Measurements from ENCODE around the gene FAM83G. TPM values are rescaled to one million over a fixed set of nuclear protein-coding genes. Genes with fewer than 3 reads are reported as not detected.
"Not testable (repeated sequence)": the region's sequence is repeated elsewhere in the genome, so short reads cannot be mapped to it uniquely, and the experiment has no call there.

FAM83G gene
- polyA plus RNA-seq, 1 of the 3 experiments (the other 2 are of a cell fraction): 6.5 TPM

DNA sequence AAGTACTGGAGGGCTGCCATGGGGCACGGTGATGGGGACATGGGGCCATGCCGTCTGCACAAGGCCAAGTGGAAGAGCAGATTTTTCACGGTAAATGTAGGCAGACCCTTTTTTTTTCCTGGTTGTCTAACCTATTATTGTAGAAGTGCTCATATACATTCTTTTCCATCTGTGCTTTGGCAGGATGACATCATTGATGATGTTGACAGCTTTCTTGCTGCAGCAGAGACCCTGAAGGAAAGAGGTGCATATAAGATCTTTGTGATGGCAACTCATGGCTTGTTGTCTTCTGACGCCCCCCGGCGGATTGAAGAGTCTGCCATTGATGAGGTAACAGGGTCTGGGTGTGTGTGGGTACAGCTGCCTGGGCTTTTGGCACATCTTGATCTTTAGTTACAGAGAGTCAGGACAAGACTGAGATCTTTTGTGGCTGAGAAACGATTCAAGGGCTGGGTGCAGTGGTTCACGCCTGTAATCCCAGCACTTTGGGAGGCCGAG is 75.9 kb downstream of the FAM83G start:
- CTCF ChIA-PET: no interaction called here
- no peaks in the 10 kb centered on the region for H3K27me3 ChIP-seq (ENCODE audit: insufficient read depth)
- TF ChIP-seq GATA2 (CRISPR knock-in tag; IDR thresholded peaks at IDR 0.05) (no peak), SMC3 (IDR thresholded peaks at IDR 0.05; ENCODE audit: low read depth, low read length) (no peak), POLR2AphosphoS5 (IDR thresholded peaks at IDR 0.05; ENCODE audit: low read depth, low read length) (no peak), RXRA (IDR thresholded peaks at IDR 0.05; ENCODE audit: borderline replicate concordance, low read depth) (no peak), USF1 (IDR thresholded peaks at IDR 0.05; ENCODE audit: borderline replicate concordance, low read depth) (no peak), RFX5 (IDR thresholded peaks at IDR 0.05; ENCODE audit: low read length) (no peak), YY1 (IDR thresholded peaks at IDR 0.05; ENCODE audit: low read depth) (no peak), CHD2 (IDR thresholded peaks at IDR 0.05; ENCODE audit: low read length, partially characterized antibody) (no peak), SIN3A (IDR thresholded peaks at IDR 0.05; ENCODE audit: borderline replicate concordance, low read depth, low read length) (no peak), RAD21 (IDR thresholded peaks at IDR 0.05; ENCODE audit: low read length) (no peak)

GRCh38 chr17:18925187-18925586 is 79.4 kb downstream of the FAM83G start:
- no peaks in the 10 kb centered on the region for H3K9me2 ChIP-seq
- WGBS (ENCODE audit: low lambda C conversion rate): 94% methylated on average over 1 of the region's 1 CpG
- H3K36me3 ChIP-seq (replicated peaks in 1 of 2; ENCODE audit: control insufficient read depth in 1 of 2, insufficient read depth in 2 of 2, low read length in 1 of 2): peaks cover 2 to 14% of the 10 kb centered on the region in 2 experiments
- H3K9me3 ChIP-seq: no peaks in the 10 kb centered on the region
- no peak for DNase-seq
- no peaks in the 10 kb centered on the region for H4K20me1 ChIP-seq (ENCODE audit: insufficient read depth)
- no peak for TF ChIP-seq TEAD4 (IDR thresholded peaks at IDR 0.05; ENCODE audit: borderline replicate concordance, insufficient read depth)
- no peak for TF ChIP-seq NFIC (IDR thresholded peaks at IDR 0.05; ENCODE audit: borderline replicate concordance)
- H3K79me2 ChIP-seq (ENCODE audit: insufficient read depth): no peaks in the 10 kb centered on the region; the same call in 1 of the 2 replicates
- peaks cover 16% of the 10 kb centered on the region for H3F3A ChIP-seq (replicated peaks; ENCODE audit: insufficient read depth)
- H3K27me3 ChIP-seq (ENCODE audit: insufficient read depth): no peaks in the 10 kb centered on the region
- H3K4me1 ChIP-seq (ENCODE audit: control insufficient read depth in 1 of 2, insufficient read depth in 2 of 2, low read depth in 1 of 2, low read length in 1 of 2): peaks cover 12 to 16% of the 10 kb centered on the region in 2 experiments; a peak in 3 of 4 replicates
- H3K4me3 ChIP-seq (ENCODE audit: low read depth in 2 of 2, low read length in 1 of 2): no peak overlapping the region
- no peak overlapping the region for H3K4me2 ChIP-seq
- ChIA-PET POLR2A (no interaction called here), CTCF (no interaction called here)
- H3K9ac ChIP-seq: no peak overlapping the region
- H2AFZ ChIP-seq (ENCODE audit: low read depth): no peak overlapping the region
- no peak overlapping the region for H3K27ac ChIP-seq (ENCODE audit: low read depth in 2 of 2, low read length in 1 of 2)

More for the DNA sequence above, 75.9 kb downstream of the FAM83G start:
- Histone ChIP-seq H3K9me3 (no peaks in the 10 kb centered on the region), H3K36me3 (replicated peaks in 1 of 2; ENCODE audit: control insufficient read depth in 1 of 2, insufficient read depth in 2 of 2, low read length in 1 of 2) (peaks cover 15 to 24% of the 10 kb centered on the region in 2 experiments), H2AFZ (ENCODE audit: low read depth) (no peak overlapping the region), H3K4me1 (ENCODE audit: control insufficient read depth in 1 of 2, insufficient read depth in 2 of 2, low read depth in 1 of 2, low read length in 1 of 2) (no peaks in the 10 kb centered on the region), H3F3A (replicated peaks; ENCODE audit: insufficient read depth) (no peaks in the 10 kb centered on the region), H3K9me2 (no peaks in the 10 kb centered on the region), H4K20me1 (ENCODE audit: insufficient read depth) (no peaks in the 10 kb centered on the region), H3K79me2 (ENCODE audit: insufficient read depth) (no peaks in the 10 kb centered on the region; the same call in 1 of the 2 replicates), H3K9ac (no peak overlapping the region), H3K4me3 (ENCODE audit: low read depth in 2 of 2, low read length in 1 of 2) (no peak overlapping the region), H3K27ac (ENCODE audit: low read depth in 2 of 2, low read length in 1 of 2) (no peak overlapping the region), H3K4me2 (no peak overlapping the region)
- 91% methylated on average over 9 of the region's 9 CpGs for WGBS (ENCODE audit: low lambda C conversion rate)
- POLR2A ChIA-PET: no interaction called here
- no peak for DNase-seq

DNA sequence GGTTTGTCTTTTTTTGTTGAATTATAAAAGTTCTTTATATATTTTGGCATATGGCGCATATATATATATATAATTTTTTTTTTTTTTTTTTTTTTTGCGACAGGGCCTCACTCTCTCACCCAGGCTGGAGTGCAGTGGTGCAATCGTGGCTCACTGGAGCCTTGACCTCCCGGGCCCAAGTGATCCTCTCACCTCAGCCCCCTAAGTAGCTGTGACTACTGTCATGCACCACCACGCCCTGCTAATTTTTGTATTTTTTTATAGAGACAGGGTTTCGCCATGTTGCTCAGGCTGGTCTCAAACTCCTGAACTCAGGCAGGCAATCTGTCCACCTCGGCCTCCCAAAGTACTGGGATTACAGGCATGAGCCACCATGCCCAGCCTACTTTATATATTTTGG is 82.0 kb downstream of the FAM83G start:
- POLR2A ChIA-PET; H3K79me2 ChIP-seq (ENCODE audit: insufficient read depth); H3K36me3 ChIP-seq (replicated peaks in 1 of 2; ENCODE audit: control insufficient read depth in 1 of 2, insufficient read depth in 2 of 2, low read length in 1 of 2); H3K9ac ChIP-seq; H2AFZ ChIP-seq (ENCODE audit: low read depth); H3K27me3 ChIP-seq (ENCODE audit: insufficient read depth); H3K9me2 ChIP-seq; H3K9me3 ChIP-seq; H3K4me3 ChIP-seq (ENCODE audit: low read depth in 2 of 2, low read length in 1 of 2); DNase-seq; CTCF ChIA-PET; H3K4me2 ChIP-seq; H4K20me1 ChIP-seq (ENCODE audit: insufficient read depth): not testable (repeated sequence)
- WGBS (ENCODE audit: low lambda C conversion rate): 77% methylated on average over 7 of the region's 7 CpGs
- Histone ChIP-seq H3K27ac (ENCODE audit: low read depth in 2 of 2, low read length in 1 of 2) (peak overlapping the region in 1 of 2 experiments; percentile 60; a peak in 2 of 4 replicates), H3K4me1 (ENCODE audit: control insufficient read depth in 1 of 2, insufficient read depth in 2 of 2, low read depth in 1 of 2, low read length in 1 of 2) (peaks cover 12 to 16% of the 10 kb centered on the region in 2 experiments; a peak in 3 of 4 replicates), H3F3A (replicated peaks; ENCODE audit: insufficient read depth) (peaks cover 17% of the 10 kb centered on the region)

All from SK-N-SH (cell line).